Measurements from ENCODE around the gene SRA1.

The SRA1 gene

DNA sequence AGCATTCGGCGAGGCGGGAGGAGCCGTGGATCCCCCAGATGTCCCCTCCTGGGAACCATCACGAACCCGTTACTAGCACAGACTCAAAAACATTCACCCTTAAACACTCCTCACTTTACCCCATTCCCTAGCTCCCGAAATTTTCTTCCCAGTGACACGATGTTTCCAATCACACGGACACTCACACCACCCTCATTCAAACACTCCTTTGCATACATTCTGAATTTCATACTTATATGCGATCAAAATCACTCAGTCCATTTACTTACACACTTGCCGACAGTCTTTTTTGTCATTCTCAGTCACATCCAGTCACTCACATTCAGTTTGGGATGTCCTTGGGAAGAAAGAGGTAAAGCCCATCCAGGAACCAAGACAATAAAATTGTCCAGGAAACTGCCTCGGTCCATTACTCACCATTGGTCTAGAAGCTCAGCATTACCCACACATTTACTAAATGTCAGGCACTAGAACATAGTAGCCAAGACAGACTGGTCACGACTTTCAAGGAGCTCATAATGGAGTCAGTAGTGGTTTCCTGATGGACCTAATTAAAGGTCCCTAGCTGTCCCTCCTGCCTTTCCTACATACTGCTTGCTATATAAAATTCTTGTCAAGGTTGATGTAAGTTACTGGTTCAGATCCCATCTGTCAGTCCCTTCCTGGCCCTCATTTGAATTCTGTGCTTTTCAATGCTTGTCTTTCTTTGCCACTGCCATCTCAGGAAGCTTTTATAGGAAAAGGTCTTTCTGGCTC is 7.9 kb upstream of the SRA1 start:
- Histone ChIP-seq H3K27ac (peak overlapping the region; percentile 93), H3K36me3 (peaks cover 32% of the 10 kb centered on the region)
- TF ChIP-seq, protein P1, sequence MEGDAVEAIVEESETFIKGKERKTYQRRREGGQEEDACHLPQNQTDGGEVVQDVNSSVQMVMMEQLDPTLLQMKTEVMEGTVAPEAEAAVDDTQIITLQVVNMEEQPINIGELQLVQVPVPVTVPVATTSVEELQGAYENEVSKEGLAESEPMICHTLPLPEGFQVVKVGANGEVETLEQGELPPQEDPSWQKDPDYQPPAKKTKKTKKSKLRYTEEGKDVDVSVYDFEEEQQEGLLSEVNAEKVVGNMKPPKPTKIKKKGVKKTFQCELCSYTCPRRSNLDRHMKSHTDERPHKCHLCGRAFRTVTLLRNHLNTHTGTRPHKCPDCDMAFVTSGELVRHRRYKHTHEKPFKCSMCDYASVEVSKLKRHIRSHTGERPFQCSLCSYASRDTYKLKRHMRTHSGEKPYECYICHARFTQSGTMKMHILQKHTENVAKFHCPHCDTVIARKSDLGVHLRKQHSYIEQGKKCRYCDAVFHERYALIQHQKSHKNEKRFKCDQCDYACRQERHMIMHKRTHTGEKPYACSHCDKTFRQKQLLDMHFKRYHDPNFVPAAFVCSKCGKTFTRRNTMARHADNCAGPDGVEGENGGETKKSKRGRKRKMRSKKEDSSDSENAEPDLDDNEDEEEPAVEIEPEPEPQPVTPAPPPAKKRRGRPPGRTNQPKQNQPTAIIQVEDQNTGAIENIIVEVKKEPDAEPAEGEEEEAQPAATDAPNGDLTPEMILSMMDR (IDR thresholded peaks at IDR 0.05; ENCODE audit: low read depth, low read length) = no peak

DNA sequence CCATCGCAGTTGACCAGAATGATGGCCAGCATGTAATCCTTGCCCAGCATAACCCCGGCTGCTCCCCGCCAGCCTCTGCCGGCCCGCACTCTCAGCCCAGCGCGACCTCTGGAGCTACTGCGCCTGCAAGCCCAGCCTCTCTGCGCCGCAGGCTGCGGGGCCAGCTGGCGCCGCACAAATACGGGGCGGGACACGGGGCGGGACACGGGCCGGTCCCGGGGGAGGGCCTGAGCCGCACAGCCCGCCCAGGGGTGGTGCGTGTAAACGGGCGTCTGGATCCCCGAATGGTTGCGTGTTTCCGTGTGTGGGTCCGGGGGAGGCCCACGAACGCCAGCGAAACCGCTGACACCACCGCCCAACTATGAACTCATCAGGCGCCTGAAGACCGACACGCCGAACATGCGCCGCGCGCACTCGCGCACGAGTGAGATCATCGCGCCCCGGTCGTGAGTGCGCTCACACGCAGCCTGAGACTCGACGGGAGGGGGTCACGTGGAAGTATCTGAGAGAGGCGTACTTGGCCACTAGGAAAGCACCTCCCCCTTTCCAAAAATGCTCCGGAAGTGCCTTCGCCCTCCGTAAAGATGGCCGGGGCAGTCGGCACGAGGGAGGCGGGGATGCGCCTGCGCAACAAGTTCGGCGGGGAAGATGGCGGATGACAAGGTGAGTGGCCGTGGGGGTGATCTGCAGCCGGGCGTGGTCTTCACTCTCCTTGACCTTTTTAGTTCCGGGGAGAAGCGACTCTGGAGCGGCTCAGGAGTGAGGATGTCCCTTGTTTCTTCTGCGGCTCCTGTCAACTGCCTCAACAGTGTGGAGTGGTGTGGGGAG is 7.1 kb upstream of the SRA1 start, which contains the start of the genes APBB3 and SLC35A4:
APBB3 (minus strand) TSS at position 403 of the 828 bp plus-strand sequence; CDS start at position 50, 353 bp downstream.
SLC35A4 (plus strand) TSS at position 633 of the 828 bp plus-strand sequence. CDS start 2,342 bp downstream, outside the sequence.
- peak within 1 kb of the TSS; percentile 89 for H3K4me3 ChIP-seq (ENCODE audit: low read depth, low read length)

More for the DNA sequence above, 7.9 kb upstream of the SRA1 start:
- H3K9me3 ChIP-seq (ENCODE audit: severe bottlenecking) = no peaks in the 10 kb centered on the region
- DNase-seq = no peak
- no peaks in the 10 kb centered on the region for H3K27me3 ChIP-seq (ENCODE audit: insufficient read depth, low read depth, severe bottlenecking)
- H3K4me3 ChIP-seq (ENCODE audit: low read depth, low read length) = peak overlapping the region; percentile 89

DNA sequence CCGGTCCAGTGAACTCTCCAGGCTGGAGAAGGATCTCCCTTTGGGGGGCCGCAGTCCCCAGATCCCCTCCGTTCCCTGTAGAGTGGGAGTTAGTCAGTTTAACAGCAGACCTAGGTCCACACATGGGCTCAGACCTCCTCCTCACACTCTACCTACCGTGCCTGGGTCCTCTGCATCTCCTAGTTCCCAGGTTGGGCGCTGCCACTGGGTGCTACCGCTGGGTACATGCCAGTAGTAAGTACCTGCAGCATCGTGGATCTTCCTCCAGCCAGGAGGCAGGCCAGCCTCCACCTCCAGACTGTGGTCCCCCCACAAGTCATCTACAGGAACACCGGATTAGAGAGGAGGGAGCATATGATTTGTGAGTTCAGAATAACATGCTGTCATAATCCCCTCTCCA is 6.3 kb upstream of the SRA1 start:
- H3K9me3 ChIP-seq (ENCODE audit: severe bottlenecking) = no peaks in the 10 kb centered on the region
- TF ChIP-seq, protein P1 (IDR thresholded peaks at IDR 0.05; ENCODE audit: low read depth, low read length) = no peak
- peak overlapping the region; percentile 89 for H3K4me3 ChIP-seq (ENCODE audit: low read depth, low read length)
- DNase-seq = no peak
- peak overlapping the region; percentile 93 for H3K27ac ChIP-seq
- peaks cover 35% of the 10 kb centered on the region for H3K36me3 ChIP-seq
- no peaks in the 10 kb centered on the region for H3K27me3 ChIP-seq (ENCODE audit: insufficient read depth, low read depth, severe bottlenecking)

More for the DNA sequence above, 7.1 kb upstream of the SRA1 start, which contains the start of the genes APBB3 and SLC35A4:
- Histone ChIP-seq H3K27ac (peak within 1 kb of the TSS; percentile 93), H3K36me3 (peaks cover 35% of the 10 kb centered on the region), H3K27me3 (ENCODE audit: insufficient read depth, low read depth, severe bottlenecking) (no peaks in the 10 kb centered on the region), H3K9me3 (ENCODE audit: severe bottlenecking) (no peaks in the 10 kb centered on the region)
- peak; percentile 98 for DNase-seq
- TF ChIP-seq, protein P1 (IDR thresholded peaks at IDR 0.05; ENCODE audit: low read depth, low read length) = no peak

DNA sequence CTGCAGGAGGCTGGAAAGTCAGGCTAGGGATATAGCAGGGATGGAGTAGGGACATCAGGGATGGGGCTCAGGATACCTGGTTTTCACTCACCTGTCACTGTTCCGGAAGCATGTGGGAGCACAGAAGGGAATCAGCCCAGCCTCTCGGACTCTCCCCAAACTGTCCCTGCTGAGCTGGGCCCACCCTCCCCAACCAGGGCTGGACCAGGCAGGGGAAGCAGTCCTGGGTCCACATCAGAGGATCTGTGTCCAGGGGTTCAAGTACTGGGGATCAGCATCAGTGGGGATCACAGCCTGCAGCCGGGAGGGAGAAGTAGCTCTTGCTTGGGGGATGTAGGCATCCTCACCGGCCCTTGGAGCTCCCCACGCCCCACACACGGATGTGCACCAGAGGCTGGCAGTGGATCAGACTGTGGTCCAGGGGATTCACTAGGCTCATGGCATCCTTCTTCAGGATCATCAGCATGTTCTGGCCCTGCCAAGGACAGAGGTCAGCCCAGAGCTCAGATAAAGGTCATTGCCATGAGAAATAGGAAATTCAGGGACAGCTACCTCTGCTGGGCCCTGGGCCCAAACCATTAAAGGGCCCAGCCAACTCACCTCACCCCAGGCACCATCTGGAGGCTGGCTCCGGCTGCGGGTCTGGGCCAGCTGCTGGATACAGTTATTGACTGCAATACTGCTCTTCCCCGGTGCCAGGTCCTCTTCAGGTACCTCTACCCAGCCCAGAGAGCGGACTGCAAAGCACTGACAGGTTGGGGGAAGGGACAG is 4.7 kb upstream of the SRA1 start:
- Histone ChIP-seq H3K9me3 (ENCODE audit: severe bottlenecking) (no peaks in the 10 kb centered on the region), H3K36me3 (peaks cover 27% of the 10 kb centered on the region), H3K4me3 (ENCODE audit: low read depth, low read length) (no peak overlapping the region), H3K27ac (no peak overlapping the region), H3K27me3 (ENCODE audit: insufficient read depth, low read depth, severe bottlenecking) (no peaks in the 10 kb centered on the region)
- TF ChIP-seq, protein P1 (IDR thresholded peaks at IDR 0.05; ENCODE audit: low read depth, low read length) = no peak
- no peak for DNase-seq

DNA sequence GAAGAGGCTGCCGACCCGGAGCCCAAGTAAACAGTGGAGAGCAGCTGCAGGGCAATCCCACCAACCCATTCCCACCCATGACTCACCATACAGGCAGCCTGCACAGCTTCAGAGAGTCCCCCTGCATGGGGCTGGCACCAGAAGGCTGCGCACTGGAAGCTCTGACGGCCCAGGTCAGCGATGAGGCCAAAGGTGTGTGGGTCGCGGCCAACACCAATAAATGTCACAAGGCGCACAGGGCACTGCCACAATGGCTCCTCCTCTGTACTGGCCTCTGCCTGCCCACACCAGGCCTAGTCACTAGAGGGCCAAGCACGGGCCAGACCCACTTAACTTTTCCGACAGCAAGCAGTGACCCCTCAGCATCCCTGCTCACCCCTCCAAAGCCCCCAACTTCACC is 3.0 kb upstream of the SRA1 start:
- Histone ChIP-seq H3K27ac (no peak overlapping the region), H3K9me3 (ENCODE audit: severe bottlenecking) (no peaks in the 10 kb centered on the region), H3K27me3 (ENCODE audit: insufficient read depth, low read depth, severe bottlenecking) (no peaks in the 10 kb centered on the region), H3K36me3 (peaks cover 16% of the 10 kb centered on the region), H3K4me3 (ENCODE audit: low read depth, low read length) (no peak overlapping the region)
- no peak for DNase-seq
- TF ChIP-seq, protein P1 (IDR thresholded peaks at IDR 0.05; ENCODE audit: low read depth, low read length) = no peak
